Body of pancreas (tissue), 4 donors: ENCODE data around the gene ADCK2.

Experiments used
- POLR2A ChIP-seq, 3 donors: fragments of 450-650 bp; IDR thresholded peaks; one replicate each; pipeline ENCODE4 v1.6.1; 2016; ENCODE audit warnings: antibody characterized with exemption in 3 of 3, mild to moderate bottlenecking in 2 of 3
- TF ChIP-seq, protein P1 (sequence below), 7 experiments: fragments of 450-650 bp in 4 of 7; fragments of 200-600 bp in 3 of 7; sonication (generic) in 3 of 7; IDR thresholded peaks; one replicate each; pipeline ENCODE4 v1.5.1; 2016 to 2019; ENCODE audit warnings: antibody characterized with exemption in 7 of 7

DNA sequence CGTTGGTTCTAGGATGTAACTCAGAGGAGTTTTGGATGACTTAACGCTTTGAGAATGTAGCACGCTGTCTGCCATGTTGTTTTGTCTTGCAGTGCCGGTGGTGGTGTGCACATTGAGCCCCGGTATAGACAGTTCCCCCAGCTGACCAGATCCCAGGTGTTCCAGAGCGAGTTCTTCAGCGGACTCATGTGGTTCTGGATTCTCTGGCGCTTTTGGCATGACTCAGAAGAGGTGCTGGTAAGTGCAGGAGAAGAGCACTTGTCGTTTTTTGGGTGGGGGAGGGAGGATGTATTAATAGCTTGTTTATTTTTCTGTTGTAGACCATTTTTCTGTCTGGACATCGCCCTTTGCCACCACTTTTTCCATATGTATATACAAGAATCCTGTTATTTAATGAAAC lies 30.0 kb downstream of the ADCK2 start:
- TF ChIP-seq, protein P1, sequence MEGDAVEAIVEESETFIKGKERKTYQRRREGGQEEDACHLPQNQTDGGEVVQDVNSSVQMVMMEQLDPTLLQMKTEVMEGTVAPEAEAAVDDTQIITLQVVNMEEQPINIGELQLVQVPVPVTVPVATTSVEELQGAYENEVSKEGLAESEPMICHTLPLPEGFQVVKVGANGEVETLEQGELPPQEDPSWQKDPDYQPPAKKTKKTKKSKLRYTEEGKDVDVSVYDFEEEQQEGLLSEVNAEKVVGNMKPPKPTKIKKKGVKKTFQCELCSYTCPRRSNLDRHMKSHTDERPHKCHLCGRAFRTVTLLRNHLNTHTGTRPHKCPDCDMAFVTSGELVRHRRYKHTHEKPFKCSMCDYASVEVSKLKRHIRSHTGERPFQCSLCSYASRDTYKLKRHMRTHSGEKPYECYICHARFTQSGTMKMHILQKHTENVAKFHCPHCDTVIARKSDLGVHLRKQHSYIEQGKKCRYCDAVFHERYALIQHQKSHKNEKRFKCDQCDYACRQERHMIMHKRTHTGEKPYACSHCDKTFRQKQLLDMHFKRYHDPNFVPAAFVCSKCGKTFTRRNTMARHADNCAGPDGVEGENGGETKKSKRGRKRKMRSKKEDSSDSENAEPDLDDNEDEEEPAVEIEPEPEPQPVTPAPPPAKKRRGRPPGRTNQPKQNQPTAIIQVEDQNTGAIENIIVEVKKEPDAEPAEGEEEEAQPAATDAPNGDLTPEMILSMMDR (IDR thresholded peaks at IDR 0.05) = no peak
- TF ChIP-seq POLR2A (IDR thresholded peaks at IDR 0.05) = no peak
